HG03575 (cell line): ENCODE data around the gene MAP3K2.
"Not testable (repeated sequence)": the region's sequence is repeated elsewhere in the genome, so short reads cannot be mapped to it uniquely, and the experiment has no call there.

Experiments
- ATAC-seq: cut with Tn5 transposase; IDR thresholded peaks from one replicate; pipeline ENCODE4 v1.9.1; 2021; ENCODE audit not compliant: unreplicated experiment, insufficient number of reproducible peaks, low FRiP score; ENCODE audit errors: extremely low read depth

The MAP3K2 gene

DNA sequence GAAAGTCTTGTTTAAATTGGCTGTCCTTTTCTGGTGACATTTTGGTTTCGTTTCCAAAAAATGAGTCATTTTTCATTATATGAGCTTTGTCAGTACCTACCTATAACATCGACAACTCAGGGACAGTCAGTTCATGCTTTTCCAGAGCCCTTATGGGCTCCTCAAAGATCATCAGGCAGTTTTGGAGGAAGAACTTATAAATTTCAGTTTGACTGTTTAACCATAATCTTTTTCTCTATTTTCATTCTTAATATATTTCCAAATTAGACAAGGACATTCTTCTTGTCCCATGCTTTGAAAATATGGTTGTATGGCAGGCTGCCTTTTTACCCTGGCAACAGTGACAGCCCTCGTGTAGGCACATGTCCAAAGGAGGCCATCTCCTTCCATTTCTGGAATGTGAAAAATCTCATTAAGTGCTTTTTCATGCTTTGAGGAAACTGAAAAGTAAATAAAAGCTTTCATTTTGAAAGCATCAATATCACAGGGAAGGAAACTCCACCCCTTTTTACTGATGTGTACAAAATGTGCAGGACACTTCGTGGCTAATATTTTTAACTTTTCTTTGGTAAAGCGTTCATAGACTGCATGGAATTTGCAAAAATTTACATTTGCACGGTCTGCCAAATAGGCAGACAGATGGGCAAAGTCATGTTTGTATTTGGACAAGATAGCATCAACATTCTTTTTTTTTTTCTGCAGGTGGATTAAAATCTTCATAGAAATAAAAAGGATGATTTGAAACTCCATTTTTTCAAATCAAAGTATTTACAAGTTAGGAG, 23.3 kb upstream of the MAP3K2 start:
- no peak for ATAC-seq

- ATAC-seq: not testable (repeated sequence)
Observed at GRCh38 chr2:127409716-127410115, 21.9 kb upstream of the MAP3K2 start.

GRCh38 chr2:127408807-127409099, 21.0 kb upstream of the MAP3K2 start:
- no peak for ATAC-seq

- ATAC-seq: peak; percentile 38
Observed at GRCh38 chr2:127408004-127408806, 20.4 kb upstream of the MAP3K2 start.

DNA sequence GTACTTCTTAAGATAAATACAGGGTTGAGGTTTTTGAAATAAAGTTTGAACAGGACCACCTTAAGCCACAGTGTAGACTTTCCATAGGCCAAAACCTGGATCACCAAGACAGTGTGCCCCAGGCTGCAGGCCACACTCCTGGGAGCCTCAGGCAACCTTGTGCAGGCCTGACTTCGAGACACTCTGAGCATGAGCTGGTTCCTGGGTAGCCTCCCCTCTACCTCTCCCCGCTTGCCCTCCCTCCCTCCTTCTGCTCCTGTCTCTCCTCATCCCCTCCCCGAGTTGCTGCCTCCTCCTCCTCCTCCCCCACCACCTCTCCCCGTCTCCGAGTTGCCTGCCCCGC, 19.9 kb upstream of the MAP3K2 start:
- ATAC-seq: no peak

GRCh38 chr2:127407091-127407490, 19.3 kb upstream of the MAP3K2 start:
- ATAC-seq: no peak

- ATAC-seq: no peak
Observed at GRCh38 chr2:127406454-127406853, 18.7 kb upstream of the MAP3K2 start.

DNA sequence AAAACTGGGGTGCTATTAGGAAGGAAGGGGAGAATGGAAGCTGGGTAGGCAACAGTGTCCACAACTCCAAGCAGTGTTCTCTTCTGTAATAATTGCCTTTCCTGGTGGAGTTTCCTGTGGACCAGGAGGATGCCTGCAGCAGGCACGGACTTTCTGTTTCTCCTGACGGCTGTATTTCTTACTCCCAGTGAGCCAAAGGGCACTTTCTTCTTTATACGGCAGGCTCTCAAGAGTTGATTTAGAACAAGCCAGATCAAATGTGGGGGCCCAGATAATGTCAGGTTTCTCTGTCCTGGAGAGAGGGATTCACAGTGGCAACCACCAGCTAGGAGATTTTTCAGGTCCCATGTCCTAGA, 17.5 kb upstream of the MAP3K2 start:
- no peak for ATAC-seq

GRCh38 chr2:127404466-127405254, 16.9 kb upstream of the MAP3K2 start:
- ATAC-seq: no peak

GRCh38 chr2:127403460-127403859, 15.7 kb upstream of the MAP3K2 start:
- no peak for ATAC-seq

- ATAC-seq: no peak
Observed at GRCh38 chr2:127401757-127402695, 14.3 kb upstream of the MAP3K2 start.

GRCh38 chr2:127400897-127401756, 13.4 kb upstream of the MAP3K2 start:
- ATAC-seq: no peak

GRCh38 chr2:127400533-127400896, 12.7 kb upstream of the MAP3K2 start:
- no peak for ATAC-seq

GRCh38 chr2:127398239-127398590, 10.4 kb upstream of the MAP3K2 start:
- ATAC-seq: peak; percentile 58

- ATAC-seq: no peak
Observed at GRCh38 chr2:127397568-127398238, 9.9 kb upstream of the MAP3K2 start.

DNA sequence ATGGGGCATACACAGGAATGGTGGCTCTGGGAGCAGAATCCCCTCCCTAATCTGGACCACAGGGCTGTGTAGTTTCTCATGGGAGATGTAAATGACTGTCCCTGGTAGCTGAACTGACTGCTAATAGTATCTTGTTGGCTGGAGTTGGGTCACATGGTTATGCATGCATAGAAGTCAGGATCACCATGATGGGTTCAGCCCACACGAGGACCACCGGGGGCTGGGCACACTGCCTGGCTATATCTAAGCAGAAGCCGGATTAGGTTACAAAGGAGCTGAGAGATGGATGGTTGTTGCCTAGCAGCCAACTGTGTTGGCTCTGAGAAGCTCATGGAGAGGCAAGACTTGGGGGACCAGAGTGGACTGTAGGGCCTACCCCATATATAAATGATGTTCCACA, 6.7 kb upstream of the MAP3K2 start:
- ATAC-seq: no peak

DNA sequence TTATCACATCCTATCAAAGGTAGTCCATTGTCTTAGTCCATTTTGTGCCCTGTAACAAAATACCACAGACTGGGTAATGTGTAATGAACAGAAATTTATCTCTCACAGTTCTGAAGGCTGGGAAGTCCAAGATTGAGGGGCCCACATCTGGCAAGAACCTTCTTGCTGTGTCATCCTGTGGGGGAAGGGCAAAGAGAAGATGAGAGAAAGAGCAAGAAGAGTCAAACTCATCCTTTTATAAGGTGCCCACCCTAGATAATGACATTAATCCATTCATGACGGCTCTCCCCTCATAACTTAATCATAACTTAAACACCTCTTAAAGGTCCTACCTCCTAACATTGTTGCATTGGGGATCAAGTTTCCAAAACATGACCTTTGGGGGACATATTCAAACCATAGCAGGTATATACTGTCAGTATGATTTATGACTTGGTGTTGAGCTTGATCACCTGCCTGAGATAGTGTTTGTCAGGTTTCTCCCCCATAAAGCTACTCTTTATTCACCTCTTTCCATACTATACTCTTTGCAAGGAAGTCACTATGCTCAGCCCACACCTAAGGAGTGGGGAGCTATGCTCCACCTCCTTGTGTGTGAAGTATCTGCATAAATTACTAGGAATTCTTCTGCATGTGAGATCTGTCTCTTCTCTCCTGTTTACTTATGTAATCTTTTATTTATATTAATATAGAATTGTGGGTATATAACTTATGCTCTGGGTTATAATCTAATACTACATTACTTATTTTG, 5.2 kb upstream of the MAP3K2 start:
- no peak for ATAC-seq
